Measurements from ENCODE around the gene GPC5.

The GPC5 gene

GRCh38 chr13:92833071-92833470 is 1434.7 kb downstream of the GPC5 start:
- no peak overlapping the region for H3K18ac ChIP-seq (ENCODE audit: low read length)
- WGBS (ENCODE audit: extremely low coverage, insufficient coverage, insufficient read length): no CpG with 5 or more reads among the region's 1 CpG
- no peaks in the 10 kb centered on the region for H3K9me3 ChIP-seq (ENCODE audit: insufficient read depth, low read depth, low read length)
- no peak overlapping the region for H3K14ac ChIP-seq (ENCODE audit: low read length)
- no peak overlapping the region for H2BK120ac ChIP-seq (ENCODE audit: insufficient read depth, low read length, poor library complexity)
- H4K12ac ChIP-seq (ENCODE audit: low read depth, low read length): no peak overlapping the region
- no peak for DNase-seq
- H4K91ac ChIP-seq (ENCODE audit: low read depth, low read length): no peak overlapping the region
- H3K79me2 ChIP-seq (ENCODE audit: control insufficient read depth, insufficient read depth, low read length, poor library complexity): no peaks in the 10 kb centered on the region
- H2AK5ac ChIP-seq (ENCODE audit: low read length): no peak overlapping the region
- H3K36me3 ChIP-seq (ENCODE audit: control insufficient read depth in 1 of 2, insufficient read depth in 2 of 2, low read length in 2 of 2): no peaks in the 10 kb centered on the region
- H4K8ac ChIP-seq (ENCODE audit: low read depth, low read length): no peak overlapping the region
- no peak overlapping the region for H2BK5ac ChIP-seq (ENCODE audit: low read depth, low read length, poor library complexity)
- no peak overlapping the region for H2AFZ ChIP-seq (ENCODE audit: insufficient read depth, low read length, poor library complexity)
- no peak overlapping the region for H3K4me3 ChIP-seq (ENCODE audit: low read depth, low read length)
- H3K27ac ChIP-seq (ENCODE audit: low read depth, low read length): no peak overlapping the region
- H3K4ac ChIP-seq (ENCODE audit: low read depth, low read length): no peak overlapping the region
- H3K9ac ChIP-seq (ENCODE audit: low read length): no peak overlapping the region
- H2BK12ac ChIP-seq (ENCODE audit: low read length): no peak overlapping the region
- no peak overlapping the region for H3K4me2 ChIP-seq (ENCODE audit: low read length)
- H3K79me1 ChIP-seq (ENCODE audit: low read length): no peaks in the 10 kb centered on the region
- no peaks in the 10 kb centered on the region for H3K4me1 ChIP-seq (ENCODE audit: control insufficient read depth in 1 of 2, insufficient read depth in 2 of 2, low read length in 2 of 2)
- H3K23ac ChIP-seq (ENCODE audit: low read length): no peak overlapping the region
- H3K27me3 ChIP-seq (ENCODE audit: insufficient read depth, low read length): no peaks in the 10 kb centered on the region

GRCh38 chr13:92836171-92836570 is 1437.8 kb downstream of the GPC5 start:
- Histone ChIP-seq H3K4me1 (ENCODE audit: control insufficient read depth in 1 of 2, insufficient read depth in 2 of 2, low read length in 2 of 2) (no peaks in the 10 kb centered on the region), H2BK120ac (ENCODE audit: insufficient read depth, low read length, poor library complexity) (no peak overlapping the region), H3K18ac (ENCODE audit: low read length) (no peak overlapping the region), H4K8ac (ENCODE audit: low read depth, low read length) (no peak overlapping the region), H4K91ac (ENCODE audit: low read depth, low read length) (no peak overlapping the region), H3K4me2 (ENCODE audit: low read length) (no peak overlapping the region), H3K4ac (ENCODE audit: low read depth, low read length) (no peak overlapping the region), H2BK5ac (ENCODE audit: low read depth, low read length, poor library complexity) (no peak overlapping the region), H2BK12ac (ENCODE audit: low read length) (no peak overlapping the region), H3K36me3 (ENCODE audit: control insufficient read depth in 1 of 2, insufficient read depth in 2 of 2, low read length in 2 of 2) (no peaks in the 10 kb centered on the region), H3K9ac (ENCODE audit: low read length) (no peak overlapping the region), H3K4me3 (ENCODE audit: low read depth, low read length) (no peak overlapping the region), H3K23ac (ENCODE audit: low read length) (no peak overlapping the region), H3K79me2 (ENCODE audit: control insufficient read depth, insufficient read depth, low read length, poor library complexity) (no peaks in the 10 kb centered on the region), H3K79me1 (ENCODE audit: low read length) (no peaks in the 10 kb centered on the region), H3K9me3 (ENCODE audit: insufficient read depth, low read depth, low read length) (no peaks in the 10 kb centered on the region), H2AFZ (ENCODE audit: insufficient read depth, low read length, poor library complexity) (no peak overlapping the region), H3K27me3 (ENCODE audit: insufficient read depth, low read length) (no peaks in the 10 kb centered on the region), H3K27ac (ENCODE audit: low read depth, low read length) (no peak overlapping the region), H3K14ac (ENCODE audit: low read length) (no peak overlapping the region), H4K12ac (ENCODE audit: low read depth, low read length) (no peak overlapping the region), H2AK5ac (ENCODE audit: low read length) (no peak overlapping the region)
- DNase-seq: no peak

DNA sequence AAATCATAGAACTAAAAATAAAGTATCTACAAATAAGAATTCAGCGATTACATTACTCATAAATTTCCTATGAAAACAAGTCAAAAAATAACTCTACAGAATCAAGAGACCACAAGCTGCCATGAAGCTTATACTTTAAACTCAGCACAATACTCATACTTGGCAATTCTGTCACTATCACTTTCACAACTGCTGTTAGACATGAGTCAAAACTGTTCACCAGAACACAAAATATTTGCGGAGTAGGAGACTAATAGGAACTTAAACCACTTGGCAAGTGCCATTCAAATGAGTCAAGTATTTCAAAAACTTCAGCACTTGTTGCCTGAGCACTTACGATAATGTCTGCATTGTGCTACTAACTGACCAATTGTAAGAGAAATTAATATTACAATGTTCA is 1440.4 kb downstream of the GPC5 start:
- Histone ChIP-seq H3K4me3 (ENCODE audit: low read depth, low read length) (no peak overlapping the region), H3K4ac (ENCODE audit: low read depth, low read length) (no peak overlapping the region), H2BK5ac (ENCODE audit: low read depth, low read length, poor library complexity) (no peak overlapping the region), H3K27ac (ENCODE audit: low read depth, low read length) (no peak overlapping the region), H3K18ac (ENCODE audit: low read length) (no peak overlapping the region), H3K9ac (ENCODE audit: low read length) (no peak overlapping the region), H4K12ac (ENCODE audit: low read depth, low read length) (no peak overlapping the region), H2BK12ac (ENCODE audit: low read length) (no peak overlapping the region), H3K79me2 (ENCODE audit: control insufficient read depth, insufficient read depth, low read length, poor library complexity) (no peaks in the 10 kb centered on the region), H3K27me3 (ENCODE audit: insufficient read depth, low read length) (no peaks in the 10 kb centered on the region), H2BK120ac (ENCODE audit: insufficient read depth, low read length, poor library complexity) (no peak overlapping the region), H3K4me1 (ENCODE audit: control insufficient read depth in 1 of 2, insufficient read depth in 2 of 2, low read length in 2 of 2) (peaks cover 0 to 3% of the 10 kb centered on the region in 2 experiments), H3K36me3 (ENCODE audit: control insufficient read depth in 1 of 2, insufficient read depth in 2 of 2, low read length in 2 of 2) (no peaks in the 10 kb centered on the region), H3K9me3 (ENCODE audit: insufficient read depth, low read depth, low read length) (no peaks in the 10 kb centered on the region), H3K4me2 (ENCODE audit: low read length) (no peak overlapping the region), H2AFZ (ENCODE audit: insufficient read depth, low read length, poor library complexity) (no peak overlapping the region), H4K8ac (ENCODE audit: low read depth, low read length) (no peak overlapping the region), H3K14ac (ENCODE audit: low read length) (no peak overlapping the region), H3K79me1 (ENCODE audit: low read length) (no peaks in the 10 kb centered on the region), H3K23ac (ENCODE audit: low read length) (no peak overlapping the region), H4K91ac (ENCODE audit: low read depth, low read length) (no peak overlapping the region), H2AK5ac (ENCODE audit: low read length) (no peak overlapping the region)
- peak in 1 of 2 donors; percentile 1 for DNase-seq
- WGBS (ENCODE audit: extremely low coverage, insufficient coverage, insufficient read length): no CpG with 5 or more reads among the region's 3 CpGs

- H3K4me2 ChIP-seq (ENCODE audit: low read length): no peak overlapping the region
- H4K12ac ChIP-seq (ENCODE audit: low read depth, low read length): no peak overlapping the region
- no peak overlapping the region for H3K4ac ChIP-seq (ENCODE audit: low read depth, low read length)
- no peak overlapping the region for H4K91ac ChIP-seq (ENCODE audit: low read depth, low read length)
- H3K14ac ChIP-seq (ENCODE audit: low read length): no peak overlapping the region
- WGBS (ENCODE audit: extremely low coverage, insufficient coverage, insufficient read length): no CpG with 5 or more reads among the region's 2 CpGs
- no peaks in the 10 kb centered on the region for H3K27me3 ChIP-seq (ENCODE audit: insufficient read depth, low read length)
- H3K9ac ChIP-seq (ENCODE audit: low read length): no peak overlapping the region
- H3K18ac ChIP-seq (ENCODE audit: low read length): no peak overlapping the region
- no peak overlapping the region for H3K4me3 ChIP-seq (ENCODE audit: low read depth, low read length)
- no peak overlapping the region for H4K8ac ChIP-seq (ENCODE audit: low read depth, low read length)
- no peak overlapping the region for H2BK12ac ChIP-seq (ENCODE audit: low read length)
- H3K9me3 ChIP-seq (ENCODE audit: insufficient read depth, low read depth, low read length): no peaks in the 10 kb centered on the region
- DNase-seq: no peak
- H2AFZ ChIP-seq (ENCODE audit: insufficient read depth, low read length, poor library complexity): no peak overlapping the region
- no peak overlapping the region for H2BK5ac ChIP-seq (ENCODE audit: low read depth, low read length, poor library complexity)
- no peak overlapping the region for H3K27ac ChIP-seq (ENCODE audit: low read depth, low read length)
- no peaks in the 10 kb centered on the region for H3K36me3 ChIP-seq (ENCODE audit: control insufficient read depth in 1 of 2, insufficient read depth in 2 of 2, low read length in 2 of 2)
- H3K23ac ChIP-seq (ENCODE audit: low read length): no peak overlapping the region
- H2BK120ac ChIP-seq (ENCODE audit: insufficient read depth, low read length, poor library complexity): no peak overlapping the region
- H3K4me1 ChIP-seq (ENCODE audit: control insufficient read depth in 1 of 2, insufficient read depth in 2 of 2, low read length in 2 of 2): peaks cover 0 to 3% of the 10 kb centered on the region in 2 experiments
- H3K79me1 ChIP-seq (ENCODE audit: low read length): no peaks in the 10 kb centered on the region
- H2AK5ac ChIP-seq (ENCODE audit: low read length): no peak overlapping the region
- H3K79me2 ChIP-seq (ENCODE audit: control insufficient read depth, insufficient read depth, low read length, poor library complexity): no peaks in the 10 kb centered on the region
Measured at GRCh38 chr13:92842145-92842544, 1443.7 kb downstream of the GPC5 start.
